GM20000 (cell line): Measurements from ENCODE around the gene ESPNL.

ENCODE experiments used
- DNase-seq: peaks from one replicate; pipeline ENCODE4 v3.0.0; 2012; ENCODE audit warnings: low spot score
- TF ChIP-seq, protein P1 (sequence below): IDR thresholded peaks from 2 replicates; pipeline ENCODE4 v1.5.1; 2012; ENCODE audit warnings: mild to moderate bottlenecking, control low read depth; ENCODE audit errors: extremely low read depth, missing control alignments

Gene ESPNL

DNA sequence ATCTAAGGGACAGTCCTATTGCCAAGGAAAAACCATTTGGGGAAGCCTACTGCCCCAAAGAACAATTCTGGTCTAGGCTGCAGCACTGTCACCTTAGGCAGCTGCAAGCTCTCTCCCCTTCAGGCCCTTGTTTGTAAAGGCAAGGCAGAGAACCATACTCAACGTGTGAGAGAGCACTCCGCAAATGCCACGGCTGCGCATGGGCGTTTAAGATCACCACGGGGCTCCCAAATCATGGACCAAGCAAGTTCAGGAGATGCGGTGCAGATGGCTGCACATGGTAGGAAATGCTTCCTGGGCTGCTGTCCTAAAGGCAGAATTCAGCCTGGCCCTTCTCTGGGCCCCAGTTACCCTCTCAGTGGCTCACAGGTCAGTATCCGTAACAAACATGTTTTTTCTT, 74.2 kb downstream of the ESPNL start:
- TF ChIP-seq, protein P1, sequence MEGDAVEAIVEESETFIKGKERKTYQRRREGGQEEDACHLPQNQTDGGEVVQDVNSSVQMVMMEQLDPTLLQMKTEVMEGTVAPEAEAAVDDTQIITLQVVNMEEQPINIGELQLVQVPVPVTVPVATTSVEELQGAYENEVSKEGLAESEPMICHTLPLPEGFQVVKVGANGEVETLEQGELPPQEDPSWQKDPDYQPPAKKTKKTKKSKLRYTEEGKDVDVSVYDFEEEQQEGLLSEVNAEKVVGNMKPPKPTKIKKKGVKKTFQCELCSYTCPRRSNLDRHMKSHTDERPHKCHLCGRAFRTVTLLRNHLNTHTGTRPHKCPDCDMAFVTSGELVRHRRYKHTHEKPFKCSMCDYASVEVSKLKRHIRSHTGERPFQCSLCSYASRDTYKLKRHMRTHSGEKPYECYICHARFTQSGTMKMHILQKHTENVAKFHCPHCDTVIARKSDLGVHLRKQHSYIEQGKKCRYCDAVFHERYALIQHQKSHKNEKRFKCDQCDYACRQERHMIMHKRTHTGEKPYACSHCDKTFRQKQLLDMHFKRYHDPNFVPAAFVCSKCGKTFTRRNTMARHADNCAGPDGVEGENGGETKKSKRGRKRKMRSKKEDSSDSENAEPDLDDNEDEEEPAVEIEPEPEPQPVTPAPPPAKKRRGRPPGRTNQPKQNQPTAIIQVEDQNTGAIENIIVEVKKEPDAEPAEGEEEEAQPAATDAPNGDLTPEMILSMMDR, result no peak
- no peak for DNase-seq

DNA sequence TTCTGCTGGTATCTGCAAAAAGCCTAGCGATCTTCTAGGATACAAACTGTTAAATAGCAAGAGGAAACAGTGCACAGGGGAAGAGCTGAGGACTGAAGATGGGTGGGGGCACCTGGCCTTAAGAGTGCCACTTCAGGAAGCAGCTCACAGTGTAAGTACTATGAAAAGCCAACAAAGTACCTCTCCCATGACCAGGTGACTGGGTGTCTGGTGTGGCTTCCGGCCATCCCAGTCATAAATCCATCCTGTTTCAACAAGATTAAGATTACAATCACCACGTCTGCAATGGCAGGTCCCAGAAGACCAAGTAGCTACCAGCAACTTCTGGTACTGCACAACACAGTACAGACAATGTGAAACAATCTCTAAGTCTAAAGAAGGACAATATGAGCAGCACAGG, 74.6 kb downstream of the ESPNL start:
- DNase-seq, result no peak
- TF ChIP-seq, protein P1, result no peak

DNA sequence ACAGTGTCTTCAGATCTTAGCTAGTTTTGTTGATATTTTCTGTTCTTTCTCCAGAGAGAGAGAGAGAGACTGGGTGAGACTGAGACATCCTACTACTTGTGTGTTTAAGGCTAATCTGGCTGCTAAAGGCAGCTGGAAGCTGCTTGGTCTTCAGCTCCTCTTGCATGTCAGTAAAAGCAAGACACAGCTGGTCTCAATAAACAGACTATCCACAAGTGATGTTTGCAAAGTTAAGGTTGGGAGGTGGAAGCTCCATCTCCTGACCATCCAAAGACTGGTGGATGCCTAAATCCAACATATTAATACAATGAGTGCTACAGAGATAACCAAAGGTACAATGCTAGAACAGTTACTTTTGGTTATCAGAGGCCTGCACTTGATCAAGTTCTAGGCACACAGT, 76.5 kb downstream of the ESPNL start:
- DNase-seq, result no peak
- TF ChIP-seq, protein P1, result no peak

DNA sequence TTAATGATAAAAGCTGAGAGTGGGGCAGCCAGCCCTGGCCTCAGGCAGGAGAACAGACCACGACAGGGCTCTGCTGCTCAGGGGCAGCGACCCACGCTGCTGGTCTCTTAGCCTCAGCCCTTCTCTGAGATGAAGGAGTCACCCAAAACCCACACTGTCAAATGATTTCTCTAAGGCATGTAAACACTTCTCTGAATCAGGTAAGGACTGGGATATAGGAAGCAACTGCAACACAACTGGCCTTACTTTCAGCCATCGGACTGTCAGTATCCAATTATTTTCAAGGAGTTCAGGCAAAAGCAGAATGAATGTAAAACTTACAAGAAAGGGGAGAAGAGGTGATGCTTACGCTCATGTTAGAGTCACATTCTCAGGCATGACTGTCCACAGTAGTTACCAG, 80.4 kb downstream of the ESPNL start:
- TF ChIP-seq, protein P1, result no peak
- no peak for DNase-seq

DNA sequence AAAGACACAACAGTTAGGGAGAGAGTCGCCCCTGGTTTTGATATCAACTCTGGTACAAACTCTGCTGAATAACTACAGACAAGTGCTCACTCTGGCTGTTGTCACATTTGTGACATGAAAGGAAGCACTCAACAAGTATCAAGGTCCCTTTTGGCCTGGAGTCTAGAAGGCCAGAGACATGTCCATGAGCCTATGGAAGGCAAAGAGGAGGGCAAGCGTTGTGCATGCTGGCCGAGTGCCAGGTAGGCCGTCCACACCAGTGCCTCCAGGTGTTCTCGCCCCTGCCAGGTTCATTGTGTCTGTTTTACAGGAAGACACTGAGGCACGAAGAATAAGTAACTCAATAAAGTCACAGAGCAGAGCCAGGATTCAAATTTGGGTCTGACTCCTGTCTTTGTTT, 82.2 kb downstream of the ESPNL start:
- TF ChIP-seq, protein P1, result no peak
- DNase-seq, result no peak
